GM12878 (cell line): ENCODE results near the gene TRIM25. TPM values are rescaled to one million over a fixed set of nuclear protein-coding genes. Genes with fewer than 3 reads are reported as not detected.

ENCODE experiments used
- BRCA1 ChIP-seq: IDR thresholded peaks from 2 replicates; pipeline ENCODE4 v1.6.1; 2011; ENCODE audit warnings: low read depth, low read length, improper control_type of control experiment
- CREB1 ChIP-seq: IDR thresholded peaks from 2 replicates; pipeline ENCODE4 v1.6.1; 2012; ENCODE audit warnings: low read depth, mild to moderate bottlenecking, inconsistent platforms
- DPF2 ChIP-seq: fragments of 450-650 bp; IDR thresholded peaks from 2 replicates; pipeline ENCODE4 v1.6.1; 2017; ENCODE audit warnings: mild to moderate bottlenecking
- IRF4 ChIP-seq: IDR thresholded peaks from 2 replicates; pipeline ENCODE4 v1.6.1; 2011; ENCODE audit warnings: low read depth, low read length
- MYB ChIP-seq: fragments of 150-350 bp; IDR thresholded peaks from 2 replicates; pipeline ENCODE4 v1.6.1; 2014; ENCODE audit warnings: mild to moderate bottlenecking, low read depth, low read length, borderline replicate concordance
- MYC ChIP-seq: IDR thresholded peaks from 2 replicates; pipeline ENCODE4 v1.6.1; 2011; ENCODE audit warnings: mild to moderate bottlenecking, low read length, moderate library complexity, inconsistent platforms; ENCODE audit not compliant: insufficient read depth, insufficient replicate concordance, insufficient read length, severe bottlenecking
- PML ChIP-seq: IDR thresholded peaks from 2 replicates; pipeline ENCODE4 v1.6.1; 2012; ENCODE audit warnings: low read length, inconsistent platforms
- RAD51 ChIP-seq: fragments of 450-650 bp; IDR thresholded peaks from 2 replicates; pipeline ENCODE4 v1.6.1; 2016; ENCODE audit warnings: moderate library complexity, mild to moderate bottlenecking, inconsistent platforms
- RUNX3 ChIP-seq: IDR thresholded peaks from 2 replicates; pipeline ENCODE4 v1.6.1; 2012; ENCODE audit warnings: low read length, inconsistent platforms
- SMAD5 ChIP-seq: IDR thresholded peaks from 2 replicates; pipeline ENCODE4 v1.6.1; 2016; ENCODE audit warnings: antibody characterized with exemption, low read depth
- SPI1 ChIP-seq: IDR thresholded peaks from 2 replicates; pipeline ENCODE4 v1.6.1; 2011; ENCODE audit warnings: low read depth, mild to moderate bottlenecking, low read length, moderate library complexity, borderline replicate concordance; ENCODE audit not compliant: insufficient read depth
- STAT3 ChIP-seq: IDR thresholded peaks from 2 replicates; pipeline ENCODE4 v1.6.1; 2011; ENCODE audit warnings: low read depth, low read length, improper control_type of control experiment
- WRNIP1 ChIP-seq: IDR thresholded peaks from 2 replicates; pipeline ENCODE4 v1.6.1; 2011; ENCODE audit warnings: low read depth, low read length, improper control_type of control experiment, borderline replicate concordance
- ZBED1 ChIP-seq: IDR thresholded peaks from 2 replicates; pipeline ENCODE4 v1.6.1; 2016; ENCODE audit warnings: borderline replicate concordance
- ZNF622 ChIP-seq: fragments of 450-650 bp; IDR thresholded peaks from 2 replicates; pipeline ENCODE4 v1.6.1; 2017; ENCODE audit warnings: mild to moderate bottlenecking, inconsistent platforms
- polyA plus RNA-seq, 11 experiments: library from polyadenylated mRNA; depleted of rRNA in 4 of 11; unstranded in 6 of 11; stranded (reverse) in 5 of 11; fragments of >200 nt; fragmentation: Nextera tagmentation in 4 of 11; fragmentation: Illumina TruSeq in 1 of 11; extraction: Ambion mirVana in 4 of 11; extraction: Trizol in 1 of 11; gene quantifications; 1 replicate in 1 of 11; 2 replicates in 10 of 11; pipeline versions ENCODE4 v1.2.1 to v1.2.3, GENCODE V29; 2011 to 2016; ENCODE audit warnings: inconsistent platforms in 2 of 11, missing spikeins in 2 of 11, low read depth in 1 of 11
- total RNA-seq, 4 experiments: library from RNA; depleted of rRNA in 3 of 4; stranded (reverse); fragments of >200 nt in 3 of 4; fragmentation: Illumina TruSeq in 1 of 4; extraction: Trizol in 1 of 4; gene quantifications; 2 replicates each; pipeline versions ENCODE4 v1.2.1 to v1.2.3, GENCODE V29; 2013 to 2021
- TF ChIP-seq, protein P1 (sequence below): fragments of 450-650 bp; IDR thresholded peaks from 2 replicates; pipeline ENCODE4 v1.6.1; 2017; ENCODE audit warnings: mild to moderate bottlenecking
- TF ChIP-seq, protein P2 (sequence below): IDR thresholded peaks from 2 replicates; pipeline ENCODE4 v1.6.1; 2012; ENCODE audit warnings: low read depth, low read length, improper control_type of control experiment
- TF ChIP-seq, protein P3 (sequence below): IDR thresholded peaks from 2 replicates; pipeline ENCODE4 v1.6.1; 2011; ENCODE audit warnings: borderline replicate concordance, low read depth, mild to moderate bottlenecking, moderate library complexity, mixed read lengths, low read length; ENCODE audit not compliant: insufficient read depth; ENCODE audit errors: extremely low read length
- TF ChIP-seq, protein P4 (sequence below): fragments of 450-650 bp; formaldehyde crosslinking; IDR thresholded peaks from 2 replicates; pipeline ENCODE4 v1.5.0; 2022; ENCODE audit warnings: mild to moderate bottlenecking, missing genetic modification characterization
- TF ChIP-seq, protein P5 (sequence below): IDR thresholded peaks from 2 replicates; pipeline ENCODE4 v1.6.1; 2011; ENCODE audit warnings: borderline replicate concordance, low read depth, mild to moderate bottlenecking, moderate library complexity, low read length; ENCODE audit not compliant: insufficient read depth, poor library complexity, severe bottlenecking
- TF ChIP-seq, protein P6 (sequence below): IDR thresholded peaks from 2 replicates; pipeline ENCODE4 v1.6.1; 2011; ENCODE audit warnings: mild to moderate bottlenecking, low read depth, low read length, moderate library complexity; ENCODE audit not compliant: insufficient replicate concordance

Gene TRIM25
- total and polyA plus RNA-seq, 10 of the 15 experiments (the other 5 are each of a cell fraction or from before 2014, with no cell fraction given), result 10.5 to 123 (median 51.3) TPM

DNA sequence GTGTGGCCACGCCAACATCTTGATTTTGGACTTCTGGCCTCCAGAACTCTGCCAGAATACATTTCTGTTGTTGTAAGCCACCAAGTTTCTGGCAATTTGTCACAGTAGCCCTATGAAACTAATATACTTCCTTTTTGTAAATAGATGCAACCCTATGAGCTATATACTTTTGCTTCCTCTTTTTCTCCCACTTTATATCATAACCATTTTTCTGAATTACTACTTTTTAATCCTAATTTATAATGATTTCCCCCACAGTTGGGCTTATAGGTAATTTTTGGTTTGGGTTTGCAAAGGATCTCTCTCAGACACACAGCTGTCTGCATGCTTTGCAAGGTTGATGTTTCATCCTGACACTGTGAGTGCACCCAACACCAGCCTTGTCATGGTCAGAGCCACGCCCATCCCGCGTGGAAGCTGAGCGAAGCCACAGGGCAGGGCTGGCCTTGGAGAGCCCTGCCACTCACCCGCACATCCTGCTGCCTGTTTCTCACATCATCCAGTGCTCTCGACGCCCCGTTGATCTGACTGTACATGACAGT lies 5.8 kb downstream of the TRIM25 start (continued):
- TF ChIP-seq, protein P1, sequence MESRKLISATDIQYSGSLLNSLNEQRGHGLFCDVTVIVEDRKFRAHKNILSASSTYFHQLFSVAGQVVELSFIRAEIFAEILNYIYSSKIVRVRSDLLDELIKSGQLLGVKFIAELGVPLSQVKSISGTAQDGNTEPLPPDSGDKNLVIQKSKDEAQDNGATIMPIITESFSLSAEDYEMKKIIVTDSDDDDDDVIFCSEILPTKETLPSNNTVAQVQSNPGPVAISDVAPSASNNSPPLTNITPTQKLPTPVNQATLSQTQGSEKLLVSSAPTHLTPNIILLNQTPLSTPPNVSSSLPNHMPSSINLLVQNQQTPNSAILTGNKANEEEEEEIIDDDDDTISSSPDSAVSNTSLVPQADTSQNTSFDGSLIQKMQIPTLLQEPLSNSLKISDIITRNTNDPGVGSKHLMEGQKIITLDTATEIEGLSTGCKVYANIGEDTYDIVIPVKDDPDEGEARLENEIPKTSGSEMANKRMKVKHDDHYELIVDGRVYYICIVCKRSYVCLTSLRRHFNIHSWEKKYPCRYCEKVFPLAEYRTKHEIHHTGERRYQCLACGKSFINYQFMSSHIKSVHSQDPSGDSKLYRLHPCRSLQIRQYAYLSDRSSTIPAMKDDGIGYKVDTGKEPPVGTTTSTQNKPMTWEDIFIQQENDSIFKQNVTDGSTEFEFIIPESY, result no peak
- TF ChIP-seq, protein P2, sequence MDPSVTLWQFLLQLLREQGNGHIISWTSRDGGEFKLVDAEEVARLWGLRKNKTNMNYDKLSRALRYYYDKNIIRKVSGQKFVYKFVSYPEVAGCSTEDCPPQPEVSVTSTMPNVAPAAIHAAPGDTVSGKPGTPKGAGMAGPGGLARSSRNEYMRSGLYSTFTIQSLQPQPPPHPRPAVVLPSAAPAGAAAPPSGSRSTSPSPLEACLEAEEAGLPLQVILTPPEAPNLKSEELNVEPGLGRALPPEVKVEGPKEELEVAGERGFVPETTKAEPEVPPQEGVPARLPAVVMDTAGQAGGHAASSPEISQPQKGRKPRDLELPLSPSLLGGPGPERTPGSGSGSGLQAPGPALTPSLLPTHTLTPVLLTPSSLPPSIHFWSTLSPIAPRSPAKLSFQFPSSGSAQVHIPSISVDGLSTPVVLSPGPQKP, result no peak
- TF ChIP-seq WRNIP1 (no peak), MYB (no peak), SMAD5 (no peak), ZBED1 (no peak), RAD51 (no peak), MYC (no peak), BRCA1 (no peak), RUNX3 (0 out of 2 replicates have a peak, but pooled peaks have one; percentile 2), SPI1 (peak; percentile 31; the same call in 1 of the 2 replicates), ZNF622 (no peak), PML (no peak), CREB1 (peak; percentile 34), DPF2 (peak; percentile 76), STAT3 (no peak), IRF4 (no peak)
- TF ChIP-seq, protein P3, sequence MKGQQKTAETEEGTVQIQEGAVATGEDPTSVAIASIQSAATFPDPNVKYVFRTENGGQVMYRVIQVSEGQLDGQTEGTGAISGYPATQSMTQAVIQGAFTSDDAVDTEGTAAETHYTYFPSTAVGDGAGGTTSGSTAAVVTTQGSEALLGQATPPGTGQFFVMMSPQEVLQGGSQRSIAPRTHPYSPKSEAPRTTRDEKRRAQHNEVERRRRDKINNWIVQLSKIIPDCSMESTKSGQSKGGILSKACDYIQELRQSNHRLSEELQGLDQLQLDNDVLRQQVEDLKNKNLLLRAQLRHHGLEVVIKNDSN, result no peak
- TF ChIP-seq, protein P4, sequence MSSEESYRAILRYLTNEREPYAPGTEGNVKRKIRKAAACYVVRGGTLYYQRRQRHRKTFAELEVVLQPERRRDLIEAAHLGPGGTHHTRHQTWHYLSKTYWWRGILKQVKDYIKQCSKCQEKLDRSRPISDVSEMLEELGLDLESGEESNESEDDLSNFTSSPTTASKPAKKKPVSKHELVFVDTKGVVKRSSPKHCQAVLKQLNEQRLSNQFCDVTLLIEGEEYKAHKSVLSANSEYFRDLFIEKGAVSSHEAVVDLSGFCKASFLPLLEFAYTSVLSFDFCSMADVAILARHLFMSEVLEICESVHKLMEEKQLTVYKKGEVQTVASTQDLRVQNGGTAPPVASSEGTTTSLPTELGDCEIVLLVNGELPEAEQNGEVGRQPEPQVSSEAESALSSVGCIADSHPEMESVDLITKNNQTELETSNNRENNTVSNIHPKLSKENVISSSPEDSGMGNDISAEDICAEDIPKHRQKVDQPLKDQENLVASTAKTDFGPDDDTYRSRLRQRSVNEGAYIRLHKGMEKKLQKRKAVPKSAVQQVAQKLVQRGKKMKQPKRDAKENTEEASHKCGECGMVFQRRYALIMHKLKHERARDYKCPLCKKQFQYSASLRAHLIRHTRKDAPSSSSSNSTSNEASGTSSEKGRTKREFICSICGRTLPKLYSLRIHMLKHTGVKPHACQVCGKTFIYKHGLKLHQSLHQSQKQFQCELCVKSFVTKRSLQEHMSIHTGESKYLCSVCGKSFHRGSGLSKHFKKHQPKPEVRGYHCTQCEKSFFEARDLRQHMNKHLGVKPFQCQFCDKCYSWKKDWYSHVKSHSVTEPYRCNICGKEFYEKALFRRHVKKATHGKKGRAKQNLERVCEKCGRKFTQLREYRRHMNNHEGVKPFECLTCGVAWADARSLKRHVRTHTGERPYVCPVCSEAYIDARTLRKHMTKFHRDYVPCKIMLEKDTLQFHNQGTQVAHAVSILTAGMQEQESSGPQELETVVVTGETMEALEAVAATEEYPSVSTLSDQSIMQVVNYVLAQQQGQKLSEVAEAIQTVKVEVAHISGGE (CRISPR knock-in tag), result no peak
- TF ChIP-seq, protein P5, sequence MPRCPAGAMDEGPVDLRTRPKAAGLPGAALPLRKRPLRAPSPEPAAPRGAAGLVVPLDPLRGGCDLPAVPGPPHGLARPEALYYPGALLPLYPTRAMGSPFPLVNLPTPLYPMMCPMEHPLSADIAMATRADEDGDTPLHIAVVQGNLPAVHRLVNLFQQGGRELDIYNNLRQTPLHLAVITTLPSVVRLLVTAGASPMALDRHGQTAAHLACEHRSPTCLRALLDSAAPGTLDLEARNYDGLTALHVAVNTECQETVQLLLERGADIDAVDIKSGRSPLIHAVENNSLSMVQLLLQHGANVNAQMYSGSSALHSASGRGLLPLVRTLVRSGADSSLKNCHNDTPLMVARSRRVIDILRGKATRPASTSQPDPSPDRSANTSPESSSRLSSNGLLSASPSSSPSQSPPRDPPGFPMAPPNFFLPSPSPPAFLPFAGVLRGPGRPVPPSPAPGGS, result no peak
- TF ChIP-seq, protein P6, sequence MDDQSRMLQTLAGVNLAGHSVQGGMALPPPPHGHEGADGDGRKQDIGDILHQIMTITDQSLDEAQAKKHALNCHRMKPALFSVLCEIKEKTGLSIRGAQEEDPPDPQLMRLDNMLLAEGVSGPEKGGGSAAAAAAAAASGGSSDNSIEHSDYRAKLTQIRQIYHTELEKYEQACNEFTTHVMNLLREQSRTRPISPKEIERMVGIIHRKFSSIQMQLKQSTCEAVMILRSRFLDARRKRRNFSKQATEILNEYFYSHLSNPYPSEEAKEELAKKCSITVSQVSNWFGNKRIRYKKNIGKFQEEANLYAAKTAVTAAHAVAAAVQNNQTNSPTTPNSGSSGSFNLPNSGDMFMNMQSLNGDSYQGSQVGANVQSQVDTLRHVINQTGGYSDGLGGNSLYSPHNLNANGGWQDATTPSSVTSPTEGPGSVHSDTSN, result peak; percentile 87
